ENCODE measurements around the gene CTPS1.

The CTPS1 gene

GRCh38 chr1:40988280-40988679 is 8.8 kb downstream of the CTPS1 start:
- DNase-seq (ENCODE audit: low read depth), result no peak
- TF ChIP-seq CTCF (IDR thresholded peaks at IDR 0.05; ENCODE audit: low read length, missing control alignments), result no peak

GRCh38 chr1:40989066-40989465 is 9.6 kb downstream of the CTPS1 start:
- no peak overlapping the region for H3K4me3 ChIP-seq (replicated peaks; ENCODE audit: low read depth, low read length)
- TF ChIP-seq CTCF (IDR thresholded peaks at IDR 0.05; ENCODE audit: low read length, missing control alignments), result no peak
- DNase-seq (ENCODE audit: low read depth), result no peak

More at GRCh38 chr1:40988280-40988679, 8.8 kb downstream of the CTPS1 start:
- no peak overlapping the region for H3K4me3 ChIP-seq (replicated peaks; ENCODE audit: low read depth, low read length)

GRCh38 chr1:40997096-40997495 is 17.6 kb downstream of the CTPS1 start:
- DNase-seq (ENCODE audit: low read depth), result no peak
- no peak for TF ChIP-seq CTCF (IDR thresholded peaks at IDR 0.05; ENCODE audit: low read length, missing control alignments)
- no peak overlapping the region for H3K4me3 ChIP-seq (replicated peaks; ENCODE audit: low read depth, low read length)

GRCh38 chr1:40998668-40999067 is 19.2 kb downstream of the CTPS1 start:
- no peak for TF ChIP-seq CTCF (IDR thresholded peaks at IDR 0.05; ENCODE audit: low read length, missing control alignments)
- no peak for DNase-seq (ENCODE audit: low read depth)
- H3K4me3 ChIP-seq (replicated peaks; ENCODE audit: low read depth, low read length), result no peak overlapping the region

- H3K4me3 ChIP-seq (replicated peaks; ENCODE audit: low read depth, low read length), result no peak overlapping the region
- no peak for TF ChIP-seq CTCF (IDR thresholded peaks at IDR 0.05; ENCODE audit: low read length, missing control alignments)
- no peak for DNase-seq (ENCODE audit: low read depth)
Measured at GRCh38 chr1:41003127-41003639, 23.7 kb downstream of the CTPS1 start.

GRCh38 chr1:41003640-41004220 is 24.2 kb downstream of the CTPS1 start:
- no peak overlapping the region for H3K4me3 ChIP-seq (replicated peaks; ENCODE audit: low read depth, low read length)
- TF ChIP-seq CTCF (IDR thresholded peaks at IDR 0.05; ENCODE audit: low read length, missing control alignments), result peak; percentile 59
- peak; percentile 99 for DNase-seq (ENCODE audit: low read depth)

- DNase-seq (ENCODE audit: low read depth), result no peak
Measured at GRCh38 chr1:41005876-41006275, 26.4 kb downstream of the CTPS1 start.

More at GRCh38 chr1:41005876-41006275, 26.4 kb downstream of the CTPS1 start:
- TF ChIP-seq CTCF (IDR thresholded peaks at IDR 0.05; ENCODE audit: low read length, missing control alignments), result no peak
- no peak overlapping the region for H3K4me3 ChIP-seq (replicated peaks; ENCODE audit: low read depth, low read length)

All from fibroblast of pulmonary artery (primary cell).